HL-60/S4 treated with retinoic acid at 250 ng/mL for 4 days and 3 days (cell line): ENCODE data around the gene MAGEA3.
"Not testable (repeated sequence)": the region's sequence is repeated elsewhere in the genome, so short reads cannot be mapped to it uniquely, and the experiment has no call there.

Experiments used
- in situ Hi-C: fragments of 300-500 bp; cut with MboI; formaldehyde crosslinking; loops from 2 replicates; pipeline ENCODE4 v1.7.0; 2022; ENCODE audit warnings: low sequenced_read_pairs

Gene MAGEA3

DNA sequence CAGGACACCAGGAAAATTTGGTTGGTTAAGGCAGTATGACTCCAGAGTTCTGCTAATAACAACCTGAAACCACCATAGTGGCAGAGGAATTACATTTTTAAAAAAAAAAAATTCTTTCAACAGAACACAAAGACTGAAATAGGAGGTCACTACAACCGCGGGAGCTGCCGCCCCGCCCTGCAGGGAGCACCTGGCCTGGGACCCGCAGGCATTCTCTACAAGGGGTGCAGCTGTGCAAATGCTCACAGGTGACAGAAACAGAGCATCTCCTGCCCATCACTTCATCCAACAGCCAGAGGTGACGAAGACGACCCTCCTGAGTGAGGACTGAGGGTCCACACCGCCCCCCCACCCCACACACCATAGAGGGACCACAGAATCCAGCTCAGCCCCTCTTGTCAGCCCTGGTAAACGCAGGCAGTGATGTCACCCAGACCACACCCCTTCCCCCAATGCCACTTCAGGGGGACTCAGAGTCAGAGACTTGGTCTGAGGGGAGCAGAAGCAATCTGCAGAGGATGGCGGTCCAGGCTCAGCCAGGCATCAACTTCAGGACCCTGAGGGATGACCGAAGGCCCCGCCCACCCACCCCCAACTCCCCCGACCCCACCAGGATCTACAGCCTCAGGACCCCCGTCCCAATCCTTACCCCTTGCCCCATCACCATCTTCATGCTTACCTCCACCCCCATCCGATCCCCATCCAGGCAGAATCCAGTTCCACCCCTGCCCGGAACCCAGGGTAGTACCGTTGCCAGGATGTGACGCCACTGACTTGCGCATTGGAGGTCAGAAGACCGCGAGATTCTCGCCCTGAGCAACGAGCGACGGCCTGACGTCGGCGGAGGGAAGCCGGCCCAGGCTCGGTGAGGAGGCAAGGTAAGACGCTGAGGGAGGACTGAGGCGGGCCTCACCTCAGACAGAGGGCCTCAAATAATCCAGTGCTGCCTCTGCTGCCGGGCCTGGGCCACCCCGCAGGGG lies at the start of gene MAGEA3:
Gene MAGEA3, plus strand, starts transcription at position 843 of the 980 bp plus-strand sequence. CDS start 2,039 bp downstream, outside the sequence.
- in situ Hi-C loops = not testable (repeated sequence)

- in situ Hi-C loops = no loop called here
Observed at GRCh38 chrX:152652060-152652459, 46.5 kb upstream of the MAGEA3 start.

GRCh38 chrX:152652467-152652866 lies 46.1 kb upstream of the MAGEA3 start:
- in situ Hi-C loops = no loop called here

DNA sequence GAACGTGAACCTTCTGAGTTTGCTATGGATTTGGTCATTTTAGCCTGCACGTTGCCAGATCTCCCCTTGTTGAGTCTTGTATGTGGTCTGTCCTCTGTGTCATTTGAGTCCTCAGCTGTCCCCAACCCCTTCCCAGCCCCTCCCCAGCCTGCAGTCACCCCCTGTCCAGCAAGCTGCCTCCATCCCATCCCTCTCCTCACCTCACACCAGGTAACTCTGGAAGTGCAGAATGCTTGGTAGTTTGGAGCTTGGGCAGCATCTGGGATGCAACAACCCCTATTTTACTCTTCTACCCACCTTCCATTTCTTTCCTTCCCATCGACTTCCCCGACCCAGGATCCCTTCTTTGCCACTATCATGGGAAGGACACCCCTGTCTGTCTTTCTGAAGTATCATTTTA lies 42.5 kb upstream of the MAGEA3 start:
- in situ Hi-C loops = no loop called here

- in situ Hi-C loops = no loop called here
Observed at GRCh38 chrX:152656890-152657289, 41.7 kb upstream of the MAGEA3 start.

DNA sequence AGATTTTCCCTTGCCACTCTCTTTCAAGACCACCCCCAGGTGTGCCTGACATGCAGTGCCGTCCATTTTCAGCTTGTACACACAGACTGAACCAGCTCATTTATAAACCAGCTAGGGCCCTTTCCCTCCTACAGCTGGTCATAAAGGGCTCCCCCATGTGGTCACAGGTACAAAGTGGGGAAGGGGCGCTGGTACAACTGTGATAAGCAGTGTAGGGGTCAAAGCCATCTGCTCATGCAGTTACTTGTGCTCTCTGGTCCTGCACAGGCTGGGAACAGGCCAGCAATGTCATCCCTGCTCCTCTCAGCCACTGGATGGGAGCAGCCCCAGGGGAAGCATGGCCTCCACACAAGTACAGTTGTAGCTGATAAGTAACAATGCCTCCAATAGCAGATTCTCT lies 40.3 kb upstream of the MAGEA3 start:
- in situ Hi-C loops = no loop called here

- in situ Hi-C loops = no loop called here
Observed at GRCh38 chrX:152663086-152663485, 35.5 kb upstream of the MAGEA3 start.

- in situ Hi-C loops = no loop called here
Observed at GRCh38 chrX:152674135-152674534, 24.5 kb upstream of the MAGEA3 start.

DNA sequence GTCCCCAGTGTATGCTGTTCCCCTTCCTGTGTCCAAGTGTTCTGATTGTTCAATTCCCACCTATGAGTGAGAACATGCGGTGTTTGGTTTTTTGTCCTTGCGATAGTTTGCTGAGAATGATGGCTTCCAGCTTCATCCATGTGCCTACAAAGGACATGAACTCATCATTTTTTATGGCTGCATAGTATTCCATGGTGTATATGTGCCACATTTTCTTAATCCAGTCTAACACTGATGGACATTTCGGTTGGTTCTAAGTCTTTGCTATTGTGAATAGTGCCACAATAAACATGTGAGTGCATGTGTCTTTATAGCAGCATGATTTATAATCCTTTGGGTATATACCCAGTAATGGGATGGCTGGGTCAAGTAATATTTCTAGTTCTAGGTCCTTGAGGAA lies 23.9 kb upstream of the MAGEA3 start:
- in situ Hi-C loops = not testable (repeated sequence)

DNA sequence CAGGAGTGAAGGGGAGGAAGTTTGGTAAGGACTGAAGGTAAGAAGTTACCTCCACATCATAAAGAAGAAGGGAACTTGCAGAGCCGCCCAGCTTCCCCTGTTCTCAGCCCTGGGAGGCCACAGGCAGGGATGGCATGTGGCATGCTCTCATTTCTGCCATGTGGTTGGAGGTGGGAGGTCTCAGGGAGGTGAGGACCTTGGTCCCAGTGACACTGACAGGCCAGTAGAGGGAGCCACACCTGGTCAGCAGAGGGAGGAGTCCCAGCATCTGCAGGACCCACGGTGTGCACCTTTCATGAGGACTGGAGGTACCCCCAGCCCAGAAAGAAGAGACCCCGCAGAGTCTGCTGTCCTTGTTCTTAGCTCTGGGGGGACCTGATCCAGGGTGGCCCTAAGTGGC lies 17.6 kb upstream of the MAGEA3 start:
- in situ Hi-C loops = not testable (repeated sequence)

DNA sequence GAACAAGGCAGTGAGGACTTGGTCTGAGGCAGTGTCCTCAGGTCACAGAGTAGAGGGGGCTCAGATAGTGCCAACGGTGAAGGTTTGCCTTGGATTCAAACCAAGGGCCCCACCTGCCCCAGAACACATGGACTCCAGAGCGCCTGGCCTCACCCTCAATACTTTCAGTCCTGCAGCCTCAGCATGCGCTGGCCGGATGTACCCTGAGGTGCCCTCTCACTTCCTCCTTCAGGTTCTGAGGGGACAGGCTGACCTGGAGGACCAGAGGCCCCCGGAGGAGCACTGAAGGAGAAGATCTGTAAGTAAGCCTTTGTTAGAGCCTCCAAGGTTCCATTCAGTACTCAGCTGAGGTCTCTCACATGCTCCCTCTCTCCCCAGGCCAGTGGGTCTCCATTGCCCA lies 1.8 kb downstream of the MAGEA3 start:
- in situ Hi-C loops = not testable (repeated sequence)

GRCh38 chrX:152706500-152706899 lies 7.9 kb downstream of the MAGEA3 start:
- in situ Hi-C loops = not testable (repeated sequence)

DNA sequence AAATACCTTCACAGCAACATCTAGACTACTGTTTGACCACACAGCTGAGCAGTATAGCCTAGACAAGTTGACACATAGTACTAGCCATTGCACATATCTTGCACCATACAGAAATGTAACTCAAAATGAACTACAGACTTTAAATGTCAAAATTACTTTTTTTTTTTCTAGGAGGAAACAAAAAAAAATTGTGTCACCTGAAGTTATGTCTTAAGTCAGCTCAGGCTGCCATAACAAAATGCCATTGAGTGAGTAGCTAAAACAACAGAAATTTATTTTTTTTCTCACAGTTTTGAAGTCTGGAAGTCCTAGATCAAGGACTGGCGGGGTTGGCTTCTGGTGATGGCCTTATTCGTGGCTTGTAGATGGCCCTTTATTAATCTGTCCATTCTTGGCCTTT lies 10.6 kb downstream of the MAGEA3 start, which contains the start of gene CSAG2:
Gene CSAG2, minus strand, starts transcription at position 101 of the 400 bp plus-strand sequence. CDS start 161 bp downstream, outside the sequence.
- in situ Hi-C loops = not testable (repeated sequence)

DNA sequence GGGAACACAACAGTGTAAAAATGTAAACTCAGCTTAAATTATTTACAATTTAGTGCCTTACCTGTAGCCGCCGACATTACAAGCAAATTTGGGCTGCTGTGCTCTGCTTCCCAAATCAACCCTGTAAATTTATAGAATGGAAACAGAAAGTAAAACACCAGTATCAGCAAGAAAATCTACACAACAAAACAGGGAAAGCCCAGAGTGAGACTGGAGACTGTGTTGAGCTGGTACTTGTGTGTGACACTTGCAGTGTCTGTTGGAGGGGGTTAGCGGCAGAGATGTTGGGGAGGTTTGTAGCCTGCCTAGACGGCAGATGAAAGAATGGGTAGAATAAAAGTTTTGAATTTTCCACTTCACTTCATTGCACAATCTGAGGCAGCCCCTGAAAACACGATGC lies 14.6 kb downstream of the MAGEA3 start:
- in situ Hi-C loops = not testable (repeated sequence)

- in situ Hi-C loops = not testable (repeated sequence)
Observed at GRCh38 chrX:152713815-152714787, 15.5 kb downstream of the MAGEA3 start, which contains the start of gene MAGEA2B. MAGEA2B (plus strand) TSS chrX:152714628; CDS start chrX:152717107, 2,479 bp downstream.

- in situ Hi-C loops = no loop called here
Observed at GRCh38 chrX:152725409-152725808, 26.8 kb downstream of the MAGEA3 start.

- in situ Hi-C loops = no loop called here
Observed at GRCh38 chrX:152733261-152733975, 34.8 kb downstream of the MAGEA3 start, which contains the start of the genes CSAG1 and MAGEA12. CSAG1 (minus strand) TSS chrX:152733721; CDS start chrX:152732460, 1,261 bp downstream. MAGEA12 (plus strand) TSS chrX:152733757; CDS start chrX:152736162, 2,405 bp downstream.

DNA sequence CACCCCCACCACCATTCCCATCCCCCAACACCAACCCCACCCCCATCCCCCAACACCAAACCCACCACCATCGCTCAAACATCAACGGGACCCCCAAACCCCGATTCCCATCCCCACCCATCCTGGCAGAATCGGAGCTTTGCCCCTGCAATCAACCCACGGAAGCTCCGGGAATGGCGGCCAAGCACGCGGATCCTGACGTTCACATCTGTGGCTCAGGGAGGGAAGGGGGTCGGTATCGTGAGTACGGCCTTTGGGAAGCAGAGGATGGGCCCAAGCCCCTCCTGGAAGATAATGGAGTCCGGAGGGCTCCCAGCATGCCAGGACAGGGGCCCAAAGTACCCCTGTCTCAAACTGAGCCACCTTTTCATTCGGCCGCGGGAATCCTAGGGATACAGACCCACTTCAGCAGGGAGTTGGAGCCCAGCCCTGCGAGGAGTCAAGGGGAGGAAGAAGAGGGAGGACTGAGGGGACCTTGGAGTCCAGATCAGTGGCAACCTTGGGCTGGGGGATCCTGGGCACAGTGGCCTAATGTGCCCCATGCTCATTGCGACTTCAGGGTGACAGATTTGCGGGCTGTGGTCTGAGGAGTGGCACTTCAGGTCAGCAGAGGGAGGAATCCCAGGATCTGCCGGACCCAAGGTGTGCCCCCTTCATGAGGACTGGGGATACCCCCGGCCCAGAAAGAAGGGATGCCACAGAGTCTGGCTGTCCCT lies 35.7 kb downstream of the MAGEA3 start:
- in situ Hi-C loops = not testable (repeated sequence)

DNA sequence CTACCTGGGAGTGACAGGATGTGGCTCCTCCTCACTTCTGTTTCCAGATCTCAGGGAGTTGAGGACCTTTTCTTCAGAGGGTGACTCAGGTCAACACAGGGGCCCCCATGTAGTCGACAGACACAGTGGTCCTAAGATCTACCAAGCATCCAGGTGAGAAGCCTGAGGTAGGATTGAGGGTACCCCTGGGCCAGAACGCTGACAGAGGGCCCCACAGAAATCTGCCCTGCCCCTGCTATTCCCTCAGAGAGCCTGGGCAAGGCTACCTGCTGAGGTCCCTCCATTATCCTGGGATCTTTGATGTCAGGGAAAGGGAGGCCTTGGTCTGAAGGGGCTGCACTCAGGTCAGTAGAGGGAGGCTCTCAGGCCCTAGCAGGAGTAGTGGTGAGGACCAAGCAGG lies 36.5 kb downstream of the MAGEA3 start:
- in situ Hi-C loops = no loop called here
